WERI-Rb-1 (cell line): Measurements from ENCODE around the gene IFI44L.

ENCODE experiments used
- DNase-seq: peaks from one replicate; pipeline ENCODE4 v3.0.0-alpha.2; 2020
- H3K27ac ChIP-seq: fragments of 250-450 bp; sonication (Bioruptor Pico); 2 replicates; pipeline ENCODE4 v1.5.1; 2020; ENCODE audit warnings: mild to moderate bottlenecking, moderate library complexity
- H3K27me3 ChIP-seq: fragments of 250-450 bp; sonication (Bioruptor Pico); 2 replicates; pipeline ENCODE4 v1.5.1; 2021; ENCODE audit warnings: mild to moderate bottlenecking, low read depth, moderate library complexity; ENCODE audit not compliant: insufficient read depth, severe bottlenecking
- H3K36me3 ChIP-seq: fragments of 250-450 bp; sonication (Bioruptor Pico); 2 replicates; pipeline ENCODE4 v1.5.1; 2020; ENCODE audit warnings: mild to moderate bottlenecking, moderate library complexity
- H3K4me3 ChIP-seq: 2 replicates; pipeline ENCODE4 v1.5.1; 2011; ENCODE audit warnings: low read depth, mild to moderate bottlenecking, control low read depth, low read length
- H3K9me3 ChIP-seq: fragments of 250-450 bp; sonication (Bioruptor Pico); 2 replicates; pipeline ENCODE4 v1.5.1; 2021; ENCODE audit warnings: mild to moderate bottlenecking, moderate library complexity; ENCODE audit not compliant: severe bottlenecking
- TF ChIP-seq, protein P1 (sequence below): IDR thresholded peaks from 2 replicates; pipeline ENCODE4 v1.5.1; 2011; ENCODE audit warnings: low read depth, mild to moderate bottlenecking, control low read depth, inconsistent platforms, low read length

Gene IFI44L

DNA sequence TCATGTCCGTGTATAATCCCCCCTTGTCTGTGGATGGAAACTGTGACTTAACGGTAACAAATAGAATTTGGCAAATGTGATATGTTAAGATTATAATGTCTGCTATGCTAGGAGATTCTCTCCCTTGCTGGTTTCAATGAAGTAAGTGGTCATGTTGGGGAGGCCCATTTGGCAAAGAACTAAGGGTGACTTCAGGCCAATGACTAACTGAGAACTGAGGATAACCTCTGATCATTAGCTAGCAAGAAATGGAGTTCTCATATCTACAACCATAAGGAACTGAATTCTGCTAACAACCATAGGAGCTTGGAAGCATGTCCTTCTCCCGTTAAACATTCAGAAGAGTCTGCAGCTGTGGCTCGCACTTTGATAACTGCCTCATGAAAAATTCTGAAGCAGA is 2.3 kb downstream of the IFI44L start:
- Histone ChIP-seq H3K27me3 (no peaks in the 10 kb centered on the region), H3K27ac (no peak overlapping the region), H3K4me3 (no peak overlapping the region), H3K36me3 (no peaks in the 10 kb centered on the region), H3K9me3 (no peaks in the 10 kb centered on the region)
- TF ChIP-seq, protein P1, sequence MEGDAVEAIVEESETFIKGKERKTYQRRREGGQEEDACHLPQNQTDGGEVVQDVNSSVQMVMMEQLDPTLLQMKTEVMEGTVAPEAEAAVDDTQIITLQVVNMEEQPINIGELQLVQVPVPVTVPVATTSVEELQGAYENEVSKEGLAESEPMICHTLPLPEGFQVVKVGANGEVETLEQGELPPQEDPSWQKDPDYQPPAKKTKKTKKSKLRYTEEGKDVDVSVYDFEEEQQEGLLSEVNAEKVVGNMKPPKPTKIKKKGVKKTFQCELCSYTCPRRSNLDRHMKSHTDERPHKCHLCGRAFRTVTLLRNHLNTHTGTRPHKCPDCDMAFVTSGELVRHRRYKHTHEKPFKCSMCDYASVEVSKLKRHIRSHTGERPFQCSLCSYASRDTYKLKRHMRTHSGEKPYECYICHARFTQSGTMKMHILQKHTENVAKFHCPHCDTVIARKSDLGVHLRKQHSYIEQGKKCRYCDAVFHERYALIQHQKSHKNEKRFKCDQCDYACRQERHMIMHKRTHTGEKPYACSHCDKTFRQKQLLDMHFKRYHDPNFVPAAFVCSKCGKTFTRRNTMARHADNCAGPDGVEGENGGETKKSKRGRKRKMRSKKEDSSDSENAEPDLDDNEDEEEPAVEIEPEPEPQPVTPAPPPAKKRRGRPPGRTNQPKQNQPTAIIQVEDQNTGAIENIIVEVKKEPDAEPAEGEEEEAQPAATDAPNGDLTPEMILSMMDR, result no peak
- DNase-seq, result no peak

GRCh38 chr1:78624035-78624434 is 3.8 kb downstream of the IFI44L start:
- Histone ChIP-seq H3K27ac (no peak overlapping the region), H3K9me3 (no peaks in the 10 kb centered on the region), H3K27me3 (no peaks in the 10 kb centered on the region), H3K36me3 (no peaks in the 10 kb centered on the region), H3K4me3 (no peak overlapping the region)
- TF ChIP-seq, protein P1, result no peak
- DNase-seq, result no peak

DNA sequence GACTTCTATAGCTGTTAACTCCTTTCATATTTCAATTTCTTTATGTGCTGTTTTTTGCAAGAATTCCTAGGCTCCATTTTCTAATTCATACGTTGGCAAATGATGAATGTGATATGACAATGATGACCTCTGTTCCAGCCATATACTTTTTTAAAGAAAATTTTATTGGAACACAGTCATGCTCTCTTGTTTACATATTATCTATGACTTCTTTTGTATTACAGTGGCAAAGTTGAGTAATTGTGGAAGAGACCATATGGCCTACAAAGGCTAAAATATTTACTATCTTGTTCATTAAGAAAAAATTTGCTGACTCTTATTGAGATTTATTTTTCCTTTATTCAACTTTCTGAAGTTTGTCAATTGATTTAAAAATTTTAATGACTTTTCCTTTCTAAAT is 7.1 kb downstream of the IFI44L start:
- DNase-seq, result no peak
- H3K4me3 ChIP-seq, result no peak overlapping the region

DNA sequence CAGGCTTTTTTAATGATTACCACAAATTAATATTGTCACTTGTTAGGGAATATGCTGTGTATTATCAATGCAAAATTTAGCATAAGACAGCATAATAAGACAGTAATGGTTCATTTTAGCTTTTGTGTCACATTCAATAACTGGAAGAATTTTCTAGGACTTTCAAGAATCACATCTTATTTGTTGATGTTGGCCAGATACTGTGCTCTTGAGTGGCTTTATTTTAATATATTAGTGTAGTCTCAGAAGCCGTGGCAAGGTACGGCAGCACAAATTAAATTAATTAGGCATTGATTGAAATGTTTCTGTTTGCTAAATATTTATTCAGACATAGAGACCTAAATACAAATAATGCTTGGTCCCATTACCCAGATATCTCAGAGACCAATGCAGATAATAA is 10.4 kb downstream of the IFI44L start:
- TF ChIP-seq, protein P1, result no peak

More for the DNA sequence above, 7.1 kb downstream of the IFI44L start:
- Histone ChIP-seq H3K9me3 (no peaks in the 10 kb centered on the region), H3K36me3 (no peaks in the 10 kb centered on the region), H3K27ac (no peak overlapping the region), H3K27me3 (no peaks in the 10 kb centered on the region)
- TF ChIP-seq, protein P1, result no peak

DNA sequence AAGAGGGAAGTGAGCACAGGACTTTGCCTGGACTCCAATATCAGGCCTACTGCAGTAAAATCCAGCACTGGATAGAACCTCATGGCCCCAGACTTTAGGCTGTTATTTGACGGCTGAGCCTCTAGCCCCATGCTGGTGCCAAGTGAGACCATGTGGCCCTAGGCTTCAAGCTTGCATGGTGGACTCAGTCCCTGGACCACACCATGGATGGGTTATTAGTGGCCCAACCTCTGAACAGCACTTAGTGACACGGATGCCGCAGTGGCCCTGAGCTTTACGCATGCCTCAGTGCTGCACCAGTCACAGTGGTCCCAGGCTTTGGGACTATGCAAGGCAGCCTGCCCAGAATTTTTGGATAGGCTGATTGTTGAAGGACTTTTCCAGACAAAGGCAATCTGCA is 13.0 kb downstream of the IFI44L start:
- no peak for DNase-seq
- Histone ChIP-seq H3K9me3 (peaks cover 2% of the 10 kb centered on the region), H3K36me3 (no peaks in the 10 kb centered on the region), H3K27ac (no peak overlapping the region), H3K4me3 (no peak overlapping the region), H3K27me3 (no peaks in the 10 kb centered on the region)
- TF ChIP-seq, protein P1, result no peak

More for the DNA sequence above, 10.4 kb downstream of the IFI44L start:
- no peaks in the 10 kb centered on the region for H3K36me3 ChIP-seq
- no peak overlapping the region for H3K4me3 ChIP-seq
- peaks cover 2% of the 10 kb centered on the region for H3K9me3 ChIP-seq
- no peak overlapping the region for H3K27ac ChIP-seq
- no peak for DNase-seq
- H3K27me3 ChIP-seq, result no peaks in the 10 kb centered on the region

GRCh38 chr1:78640462-78640861 is 20.2 kb downstream of the IFI44L start:
- DNase-seq, result no peak
- no peak overlapping the region for H3K27ac ChIP-seq
- H3K36me3 ChIP-seq, result no peaks in the 10 kb centered on the region
- H3K9me3 ChIP-seq, result no peaks in the 10 kb centered on the region
- H3K27me3 ChIP-seq, result no peaks in the 10 kb centered on the region
- H3K4me3 ChIP-seq, result no peak overlapping the region
- TF ChIP-seq, protein P1, result no peak
